Liver (tissue), 9 donors: ENCODE data around the gene CDCP2. TPM values are rescaled to one million over a fixed set of nuclear protein-coding genes. Genes with fewer than 3 reads are reported as not detected.

Source experiments
- DNase-seq: peaks from one replicate; pipeline ENCODE4 v3.0.0-alpha.2; 2017; ENCODE audit warnings: low spot score
- H3K27ac ChIP-seq, 2 donors: one replicate each; pipeline ENCODE4 v1.7.0; 2013; ENCODE audit warnings: inconsistent platforms in 2 of 2, low read length in 2 of 2, control low read depth in 1 of 2, low read depth in 1 of 2, mild to moderate bottlenecking in 1 of 2
- H3K27me3 ChIP-seq, 4 donors: one replicate each; pipeline versions ENCODE4 v1.6.1 to v1.7.0; 2013; ENCODE audit warnings: low read length in 3 of 4, inconsistent platforms in 1 of 4, mild to moderate bottlenecking in 1 of 4, moderate library complexity in 1 of 4; ENCODE audit not compliant: control insufficient read depth in 4 of 4, insufficient read depth in 4 of 4
- H3K36me3 ChIP-seq, 4 donors: one replicate each; pipeline versions ENCODE4 v1.6.1 to v1.7.0; 2013; ENCODE audit warnings: low read length in 3 of 4, mild to moderate bottlenecking in 3 of 4, low read depth in 1 of 4, moderate library complexity in 1 of 4; ENCODE audit not compliant: control insufficient read depth in 4 of 4, insufficient read depth in 3 of 4
- H3K4me1 ChIP-seq, 4 donors: one replicate each; pipeline versions ENCODE4 v1.6.1 to v1.7.0; 2013; ENCODE audit warnings: low read length in 3 of 4, mild to moderate bottlenecking in 3 of 4, moderate library complexity in 1 of 4; ENCODE audit not compliant: control insufficient read depth in 4 of 4, insufficient read depth in 4 of 4
- H3K4me3 ChIP-seq, 3 donors: one replicate each; pipeline versions ENCODE4 v1.6.1 to v1.7.0; 2013; ENCODE audit warnings: low read length in 3 of 3, control low read depth in 1 of 3, low read depth in 1 of 3, mild to moderate bottlenecking in 1 of 3
- H3K9ac ChIP-seq, 2 donors: one replicate each; pipeline ENCODE4 v1.7.0; 2013; ENCODE audit warnings: low read length in 2 of 2, mild to moderate bottlenecking in 2 of 2, moderate library complexity in 2 of 2, control low read depth in 1 of 2, low read depth in 1 of 2
- H3K9me3 ChIP-seq, 4 donors: one replicate each; pipeline versions ENCODE4 v1.6.1 to v1.7.0; 2013; ENCODE audit warnings: low read length in 3 of 4; ENCODE audit not compliant: control insufficient read depth in 4 of 4
- EGR1 ChIP-seq, 2 donors: IDR thresholded peaks; 2 replicates each; pipeline ENCODE4 v1.6.1; 2016 to 2018; ENCODE audit warnings: antibody characterized with exemption in 2 of 2, low read depth in 2 of 2
- FOXA1 ChIP-seq: IDR thresholded peaks from 2 replicates; pipeline ENCODE4 v1.6.1; 2016; ENCODE audit warnings: antibody characterized with exemption
- FOXA2 ChIP-seq: IDR thresholded peaks from 2 replicates; pipeline ENCODE4 v1.6.1; 2016; ENCODE audit warnings: antibody characterized with exemption
- GABPA ChIP-seq, 2 donors: IDR thresholded peaks in 1 of 2; conservative IDR thresholded peaks in 1 of 2; 2 replicates each; pipeline ENCODE4 v1.6.1; 2016; ENCODE audit warnings: antibody characterized with exemption in 2 of 2, mild to moderate bottlenecking in 1 of 2, moderate library complexity in 1 of 2
- HNF4A ChIP-seq, 2 donors: conservative IDR thresholded peaks; 2 replicates each; pipeline ENCODE4 v1.6.1; 2016; ENCODE audit warnings: antibody characterized with exemption in 2 of 2, mild to moderate bottlenecking in 2 of 2
- HNF4G ChIP-seq: IDR thresholded peaks from 2 replicates; pipeline ENCODE4 v1.6.1; 2016; ENCODE audit warnings: antibody characterized with exemption
- JUND ChIP-seq, 2 donors: IDR thresholded peaks; 2 replicates each; pipeline ENCODE4 v1.6.1; 2016; ENCODE audit warnings: antibody characterized with exemption in 2 of 2
- NR2F2 ChIP-seq: IDR thresholded peaks from 2 replicates; pipeline ENCODE4 v1.6.1; 2016; ENCODE audit warnings: antibody characterized with exemption
- RAD21 ChIP-seq, 2 donors: IDR thresholded peaks; 2 replicates each; pipeline ENCODE4 v1.6.1; 2016; ENCODE audit warnings: antibody characterized with exemption in 2 of 2, mild to moderate bottlenecking in 2 of 2
- RXRA ChIP-seq, 2 donors: IDR thresholded peaks; 2 replicates each; pipeline ENCODE4 v1.6.1; 2017 to 2018; ENCODE audit warnings: antibody characterized with exemption in 2 of 2, mild to moderate bottlenecking in 1 of 2
- SP1 ChIP-seq: IDR thresholded peaks from 2 replicates; pipeline ENCODE4 v1.6.1; 2018; ENCODE audit warnings: antibody characterized with exemption, mild to moderate bottlenecking
- TAF1 ChIP-seq: conservative IDR thresholded peaks from 2 replicates; pipeline ENCODE4 v1.6.1; 2016; ENCODE audit warnings: antibody characterized with exemption, mild to moderate bottlenecking
- YY1 ChIP-seq: IDR thresholded peaks from 2 replicates; pipeline ENCODE4 v1.6.1; 2016; ENCODE audit warnings: antibody characterized with exemption, mild to moderate bottlenecking
- WGBS: extraction: QIAGEN DNeasy Blood & Tissue Kit; methylation state at CpG from one replicate; pipeline ENCODE4 v1.1.7; 2013; 5-methylcytosine and 5-hydroxymethylcytosine counted together
- polyA plus RNA-seq, 2 donors: library from polyadenylated mRNA; stranded (reverse) in 1 of 2; unstranded in 1 of 2; fragments of 200-250 nt in 1 of 2; fragments of >200 nt in 1 of 2; fragmentation: Nextera tagmentation in 1 of 2; extraction: Ambion mirVana in 1 of 2; gene quantifications; one replicate each; pipeline versions ENCODE4 v1.2.1 to v1.2.3, GENCODE V29; 2013 to 2015
- total RNA-seq, 2 donors: library from RNA; depleted of rRNA; stranded (reverse); fragments of >200 nt; gene quantifications; one replicate each; pipeline ENCODE4 v1.2.3, GENCODE V29; 2014
- TF ChIP-seq, protein P1 (sequence below): IDR thresholded peaks from 2 replicates; pipeline ENCODE4 v1.6.1; 2016; ENCODE audit warnings: antibody characterized with exemption
- TF ChIP-seq, protein P2 (sequence below): IDR thresholded peaks from 2 replicates; pipeline ENCODE4 v1.6.1; 2016; ENCODE audit warnings: antibody characterized with exemption
- TF ChIP-seq, protein P3 (sequence below): fragments of 150-350 bp; IDR thresholded peaks from 2 replicates; pipeline ENCODE4 v1.5.1; 2017; ENCODE audit warnings: improper control_type of control experiment, low read depth, low read length; ENCODE audit not compliant: missing input control
- TF ChIP-seq, protein P4 (sequence below): IDR thresholded peaks from 2 replicates; pipeline ENCODE4 v1.6.1; 2016; ENCODE audit warnings: antibody characterized with exemption, mild to moderate bottlenecking
- TF ChIP-seq, protein P5 (sequence below): IDR thresholded peaks from 2 replicates; pipeline ENCODE4 v1.6.1; 2016; ENCODE audit warnings: antibody characterized with exemption
- donor health status: healthy.
- donor health status: healthy.
- donor health status: healthy.
- donor health status: healthy.
- donor health status: healthy.

CDCP2 gene
- total and polyA plus RNA-seq, 4 donors: under 0.01 TPM; not detected in 3

DNA sequence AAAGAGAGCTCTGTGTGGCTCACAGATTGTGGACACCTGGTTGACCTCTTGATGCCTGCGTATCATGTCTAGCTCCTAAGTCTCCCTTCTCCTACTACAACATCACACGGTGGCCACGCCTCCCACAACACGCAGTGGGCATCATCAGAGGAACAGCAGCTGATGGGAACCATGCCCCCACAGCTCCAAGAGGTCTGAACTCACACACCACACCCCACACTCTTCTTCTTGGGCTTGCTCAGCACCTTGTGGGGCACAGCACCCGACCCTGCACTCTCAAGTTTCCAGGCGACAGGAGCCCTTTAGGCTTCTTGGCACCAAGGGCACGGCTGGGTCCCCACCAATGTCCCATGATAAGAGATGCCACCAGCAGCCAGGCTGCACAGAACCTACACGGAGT is 18.8 kb upstream of the CDCP2 start (continued):
- TF ChIP-seq RAD21 (IDR thresholded peaks at IDR 0.05) (no peak), GABPA (IDR thresholded peaks at IDR 0.05 in 1 of 2, conservative IDR thresholded peaks at IDR 0.05 in 1 of 2) (no peak), HNF4A (conservative IDR thresholded peaks at IDR 0.05) (no peak), HNF4G (no peak), TAF1 (no peak), FOXA2 (no peak), NR2F2 (no peak)
- TF ChIP-seq, protein P1, sequence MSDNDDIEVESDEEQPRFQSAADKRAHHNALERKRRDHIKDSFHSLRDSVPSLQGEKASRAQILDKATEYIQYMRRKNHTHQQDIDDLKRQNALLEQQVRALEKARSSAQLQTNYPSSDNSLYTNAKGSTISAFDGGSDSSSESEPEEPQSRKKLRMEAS: no peak

DNA sequence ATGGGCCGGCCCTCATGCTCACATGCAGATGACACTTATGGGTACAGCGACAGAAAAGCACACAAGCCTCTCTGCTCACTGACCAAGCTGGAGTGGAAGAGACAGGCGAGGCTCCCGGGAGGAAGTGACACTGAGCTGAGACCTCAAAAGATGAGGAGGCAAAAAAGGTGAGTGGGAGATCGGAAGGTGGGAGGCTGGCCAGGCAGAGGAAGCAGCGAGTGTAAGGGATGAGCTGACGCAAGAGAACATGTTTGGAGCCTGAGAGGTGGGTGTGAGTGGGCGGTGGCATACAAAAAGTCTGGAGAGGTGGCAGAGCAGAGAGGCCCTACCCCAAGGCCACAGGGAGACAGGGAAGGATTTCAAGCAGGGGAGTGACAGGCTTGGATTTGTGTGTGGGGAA is 18.2 kb upstream of the CDCP2 start:
- Histone ChIP-seq H3K27me3 (no peaks in the 10 kb centered on the region), H3K4me1 (peaks cover 0 to 11% (median 8%) of the 10 kb centered on the region in 4 donors), H3K4me3 (no peak overlapping the region), H3K27ac (no peak overlapping the region), H3K9me3 (no peaks in the 10 kb centered on the region), H3K36me3 (no peaks in the 10 kb centered on the region), H3K9ac (no peak overlapping the region)
- no peak for DNase-seq
- no peak for TF ChIP-seq NR2F2
- TF ChIP-seq, protein P2, sequence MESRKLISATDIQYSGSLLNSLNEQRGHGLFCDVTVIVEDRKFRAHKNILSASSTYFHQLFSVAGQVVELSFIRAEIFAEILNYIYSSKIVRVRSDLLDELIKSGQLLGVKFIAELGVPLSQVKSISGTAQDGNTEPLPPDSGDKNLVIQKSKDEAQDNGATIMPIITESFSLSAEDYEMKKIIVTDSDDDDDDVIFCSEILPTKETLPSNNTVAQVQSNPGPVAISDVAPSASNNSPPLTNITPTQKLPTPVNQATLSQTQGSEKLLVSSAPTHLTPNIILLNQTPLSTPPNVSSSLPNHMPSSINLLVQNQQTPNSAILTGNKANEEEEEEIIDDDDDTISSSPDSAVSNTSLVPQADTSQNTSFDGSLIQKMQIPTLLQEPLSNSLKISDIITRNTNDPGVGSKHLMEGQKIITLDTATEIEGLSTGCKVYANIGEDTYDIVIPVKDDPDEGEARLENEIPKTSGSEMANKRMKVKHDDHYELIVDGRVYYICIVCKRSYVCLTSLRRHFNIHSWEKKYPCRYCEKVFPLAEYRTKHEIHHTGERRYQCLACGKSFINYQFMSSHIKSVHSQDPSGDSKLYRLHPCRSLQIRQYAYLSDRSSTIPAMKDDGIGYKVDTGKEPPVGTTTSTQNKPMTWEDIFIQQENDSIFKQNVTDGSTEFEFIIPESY: no peak
- TF ChIP-seq EGR1 (IDR thresholded peaks at IDR 0.05; ENCODE audit: low read depth in 2 of 2): no peak
- TF ChIP-seq TAF1: no peak
- TF ChIP-seq FOXA2: no peak
- TF ChIP-seq, protein P3, sequence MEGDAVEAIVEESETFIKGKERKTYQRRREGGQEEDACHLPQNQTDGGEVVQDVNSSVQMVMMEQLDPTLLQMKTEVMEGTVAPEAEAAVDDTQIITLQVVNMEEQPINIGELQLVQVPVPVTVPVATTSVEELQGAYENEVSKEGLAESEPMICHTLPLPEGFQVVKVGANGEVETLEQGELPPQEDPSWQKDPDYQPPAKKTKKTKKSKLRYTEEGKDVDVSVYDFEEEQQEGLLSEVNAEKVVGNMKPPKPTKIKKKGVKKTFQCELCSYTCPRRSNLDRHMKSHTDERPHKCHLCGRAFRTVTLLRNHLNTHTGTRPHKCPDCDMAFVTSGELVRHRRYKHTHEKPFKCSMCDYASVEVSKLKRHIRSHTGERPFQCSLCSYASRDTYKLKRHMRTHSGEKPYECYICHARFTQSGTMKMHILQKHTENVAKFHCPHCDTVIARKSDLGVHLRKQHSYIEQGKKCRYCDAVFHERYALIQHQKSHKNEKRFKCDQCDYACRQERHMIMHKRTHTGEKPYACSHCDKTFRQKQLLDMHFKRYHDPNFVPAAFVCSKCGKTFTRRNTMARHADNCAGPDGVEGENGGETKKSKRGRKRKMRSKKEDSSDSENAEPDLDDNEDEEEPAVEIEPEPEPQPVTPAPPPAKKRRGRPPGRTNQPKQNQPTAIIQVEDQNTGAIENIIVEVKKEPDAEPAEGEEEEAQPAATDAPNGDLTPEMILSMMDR: no peak
- no peak for TF ChIP-seq HNF4A (conservative IDR thresholded peaks at IDR 0.05)
- no peak for TF ChIP-seq GABPA (IDR thresholded peaks at IDR 0.05 in 1 of 2, conservative IDR thresholded peaks at IDR 0.05 in 1 of 2)
- TF ChIP-seq RAD21 (IDR thresholded peaks at IDR 0.05): no peak
- no peak for TF ChIP-seq FOXA1
- no peak for TF ChIP-seq HNF4G
- TF ChIP-seq SP1: no peak
- TF ChIP-seq, protein P1: no peak
- no peak for TF ChIP-seq YY1
- TF ChIP-seq, protein P4, sequence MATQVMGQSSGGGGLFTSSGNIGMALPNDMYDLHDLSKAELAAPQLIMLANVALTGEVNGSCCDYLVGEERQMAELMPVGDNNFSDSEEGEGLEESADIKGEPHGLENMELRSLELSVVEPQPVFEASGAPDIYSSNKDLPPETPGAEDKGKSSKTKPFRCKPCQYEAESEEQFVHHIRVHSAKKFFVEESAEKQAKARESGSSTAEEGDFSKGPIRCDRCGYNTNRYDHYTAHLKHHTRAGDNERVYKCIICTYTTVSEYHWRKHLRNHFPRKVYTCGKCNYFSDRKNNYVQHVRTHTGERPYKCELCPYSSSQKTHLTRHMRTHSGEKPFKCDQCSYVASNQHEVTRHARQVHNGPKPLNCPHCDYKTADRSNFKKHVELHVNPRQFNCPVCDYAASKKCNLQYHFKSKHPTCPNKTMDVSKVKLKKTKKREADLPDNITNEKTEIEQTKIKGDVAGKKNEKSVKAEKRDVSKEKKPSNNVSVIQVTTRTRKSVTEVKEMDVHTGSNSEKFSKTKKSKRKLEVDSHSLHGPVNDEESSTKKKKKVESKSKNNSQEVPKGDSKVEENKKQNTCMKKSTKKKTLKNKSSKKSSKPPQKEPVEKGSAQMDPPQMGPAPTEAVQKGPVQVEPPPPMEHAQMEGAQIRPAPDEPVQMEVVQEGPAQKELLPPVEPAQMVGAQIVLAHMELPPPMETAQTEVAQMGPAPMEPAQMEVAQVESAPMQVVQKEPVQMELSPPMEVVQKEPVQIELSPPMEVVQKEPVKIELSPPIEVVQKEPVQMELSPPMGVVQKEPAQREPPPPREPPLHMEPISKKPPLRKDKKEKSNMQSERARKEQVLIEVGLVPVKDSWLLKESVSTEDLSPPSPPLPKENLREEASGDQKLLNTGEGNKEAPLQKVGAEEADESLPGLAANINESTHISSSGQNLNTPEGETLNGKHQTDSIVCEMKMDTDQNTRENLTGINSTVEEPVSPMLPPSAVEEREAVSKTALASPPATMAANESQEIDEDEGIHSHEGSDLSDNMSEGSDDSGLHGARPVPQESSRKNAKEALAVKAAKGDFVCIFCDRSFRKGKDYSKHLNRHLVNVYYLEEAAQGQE: no peak
- no peak for TF ChIP-seq RXRA (IDR thresholded peaks at IDR 0.05)
- TF ChIP-seq, protein P5, sequence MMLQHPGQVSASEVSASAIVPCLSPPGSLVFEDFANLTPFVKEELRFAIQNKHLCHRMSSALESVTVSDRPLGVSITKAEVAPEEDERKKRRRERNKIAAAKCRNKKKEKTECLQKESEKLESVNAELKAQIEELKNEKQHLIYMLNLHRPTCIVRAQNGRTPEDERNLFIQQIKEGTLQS: no peak
- no peak for TF ChIP-seq JUND (IDR thresholded peaks at IDR 0.05)
- 91% methylated on average over 8 of the region's 8 CpGs for WGBS
